Activated naive CD4-positive, alpha-beta T cell treated with anti-CD3 and anti-CD28 coated beads, Interleukin-2, amount 10 ng/mL, durations not matched to agents 7 days and 5 days (primary cell): ENCODE measurements around the gene MYF5.

Source experiments
- CTCF ChIA-PET: fragments of 350-600 bp; sonication (Branson Sonifier 250); formaldehyde crosslinking; loops from one replicate; lab custom pipeline; 2021; ENCODE audit warnings: antibody characterized with exemption; lab: Charles Lee
- DNase-seq: peaks from one replicate; pipeline ENCODE4 v3.0.0-alpha.2; 2020
- H3K27ac Mint-ChIP-seq: one replicate; pipeline ENCODE4 v1.8.0; 2021; ENCODE audit warnings: mild to moderate bottlenecking, moderate library complexity, mixed read lengths
- H3K27me3 Mint-ChIP-seq: one replicate; pipeline ENCODE4 v1.8.0; 2021; ENCODE audit warnings: mild to moderate bottlenecking, mixed read lengths
- H3K36me3 Mint-ChIP-seq: one replicate; pipeline ENCODE4 v1.8.0; 2021; ENCODE audit warnings: mixed read lengths
- H3K4me1 Mint-ChIP-seq: one replicate; pipeline ENCODE4 v1.8.0; 2021; ENCODE audit warnings: mixed read lengths
- H3K4me3 Mint-ChIP-seq: one replicate; pipeline ENCODE4 v1.8.0; 2021; ENCODE audit warnings: mild to moderate bottlenecking, moderate library complexity, mixed read lengths
- H3K9me3 Mint-ChIP-seq: one replicate; pipeline ENCODE4 v1.8.0; 2021; ENCODE audit warnings: mixed read lengths

Gene MYF5

DNA sequence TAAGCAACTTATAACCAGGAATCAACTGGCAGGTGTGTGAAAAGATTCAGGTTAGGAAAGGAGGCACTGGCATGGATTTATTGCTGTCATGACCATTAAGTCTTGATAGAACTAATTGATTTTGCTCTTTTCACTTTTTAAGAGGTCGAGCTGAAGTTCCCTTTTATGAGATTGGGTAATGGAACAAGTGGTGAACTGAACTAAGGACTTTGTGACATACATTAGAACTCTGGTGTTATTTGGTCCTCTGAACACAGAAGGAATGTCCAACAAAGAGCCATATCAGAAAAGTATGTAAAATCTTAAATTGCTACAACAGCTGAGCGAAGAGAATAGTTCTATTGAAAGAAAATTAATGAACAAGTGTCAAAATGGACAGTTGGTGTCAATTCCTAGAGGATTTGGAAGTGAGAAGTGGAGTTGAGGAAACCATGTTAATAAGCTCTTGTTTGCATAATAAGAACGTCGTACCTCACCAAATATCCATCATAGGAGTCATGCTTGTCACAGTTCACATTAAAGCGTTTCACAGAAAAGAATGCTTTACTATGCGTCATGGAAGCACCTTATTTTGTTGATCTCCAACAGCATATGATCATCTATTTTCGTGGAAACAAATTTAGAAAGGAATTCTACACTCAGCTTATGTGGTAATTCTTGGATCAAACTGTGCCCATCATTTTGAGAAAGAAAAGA, 17.7 kb upstream of the MYF5 start:
- H3K4me1 Mint-ChIP-seq: no peaks in the 10 kb centered on the region
- no peak overlapping the region for H3K4me3 Mint-ChIP-seq
- no peak overlapping the region for H3K27ac Mint-ChIP-seq
- no peak for DNase-seq
- CTCF ChIA-PET: interaction anchor here (0.6 kb wide), 1 partner anchor 1011 kb away, joined by 6 read pairs; no protein-coding TSS in a partner anchor
- no peaks in the 10 kb centered on the region for H3K36me3 Mint-ChIP-seq
- H3K9me3 Mint-ChIP-seq: no peaks in the 10 kb centered on the region
- H3K27me3 Mint-ChIP-seq: no peaks in the 10 kb centered on the region

GRCh38 chr12:80700327-80700726, 16.4 kb upstream of the MYF5 start:
- no peaks in the 10 kb centered on the region for H3K36me3 Mint-ChIP-seq
- DNase-seq: no peak
- no peaks in the 10 kb centered on the region for H3K4me1 Mint-ChIP-seq
- H3K27me3 Mint-ChIP-seq: no peaks in the 10 kb centered on the region
- CTCF ChIA-PET: no interaction called here
- no peak overlapping the region for H3K4me3 Mint-ChIP-seq
- H3K9me3 Mint-ChIP-seq: no peaks in the 10 kb centered on the region
- H3K27ac Mint-ChIP-seq: no peak overlapping the region

DNA sequence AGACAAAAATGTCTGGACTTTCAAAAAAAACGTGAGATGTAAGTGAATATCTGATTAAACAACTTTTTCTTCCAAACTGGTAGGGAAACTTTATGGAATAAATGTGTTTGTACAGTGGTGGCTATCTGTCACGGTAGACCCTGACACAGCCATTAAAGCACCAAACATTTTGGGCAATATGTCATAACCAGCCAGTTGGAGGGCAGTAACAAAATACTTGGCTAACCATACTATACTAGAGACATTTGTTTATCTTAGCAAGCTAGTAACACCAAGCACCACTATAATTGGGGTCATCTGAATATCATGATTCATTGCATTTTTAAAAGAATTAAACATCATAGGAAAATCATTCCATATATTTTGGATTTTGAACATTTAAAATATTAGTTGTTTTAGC, 15.3 kb upstream of the MYF5 start:
- Mint-ChIP-seq H3K4me3 (no peak overlapping the region), H3K27me3 (no peaks in the 10 kb centered on the region), H3K36me3 (no peaks in the 10 kb centered on the region), H3K9me3 (no peaks in the 10 kb centered on the region), H3K4me1 (no peaks in the 10 kb centered on the region), H3K27ac (no peak overlapping the region)
- DNase-seq: no peak
- CTCF ChIA-PET: no interaction called here

GRCh38 chr12:80702889-80703805, 13.6 kb upstream of the MYF5 start:
- no peaks in the 10 kb centered on the region for H3K4me1 Mint-ChIP-seq
- DNase-seq: no peak
- H3K9me3 Mint-ChIP-seq: no peaks in the 10 kb centered on the region
- CTCF ChIA-PET: no interaction called here
- H3K27me3 Mint-ChIP-seq: peaks cover 13% of the 10 kb centered on the region
- no peak overlapping the region for H3K4me3 Mint-ChIP-seq
- no peak overlapping the region for H3K27ac Mint-ChIP-seq
- H3K36me3 Mint-ChIP-seq: no peaks in the 10 kb centered on the region

- no peak overlapping the region for H3K4me3 Mint-ChIP-seq
- CTCF ChIA-PET: no interaction called here
- DNase-seq: no peak
- peaks cover 21% of the 10 kb centered on the region for H3K27me3 Mint-ChIP-seq
- H3K36me3 Mint-ChIP-seq: no peaks in the 10 kb centered on the region
- H3K9me3 Mint-ChIP-seq: no peaks in the 10 kb centered on the region
- no peak overlapping the region for H3K27ac Mint-ChIP-seq
- no peaks in the 10 kb centered on the region for H3K4me1 Mint-ChIP-seq
These were observed 12.3 kb upstream of the MYF5 start for GRCh38 chr12:80704420-80704819.

GRCh38 chr12:80707126-80707829, 9.4 kb upstream of the MYF5 start, which contains the start of gene MYF6:
Gene MYF6 (plus strand): TSS chr12:80707634. CDS start chr12:80707720, 86 bp downstream.
- Mint-ChIP-seq H3K4me1 (no peaks in the 10 kb centered on the region), H3K27me3 (peaks cover 32% of the 10 kb centered on the region), H3K4me3 (no peak within 1 kb of the TSS), H3K9me3 (no peaks in the 10 kb centered on the region), H3K36me3 (no peaks in the 10 kb centered on the region), H3K27ac (no peak within 1 kb of the TSS)
- CTCF ChIA-PET: no interaction called here
- no peak for DNase-seq

GRCh38 chr12:80707830-80708258, 8.9 kb upstream of the MYF5 start:
- Mint-ChIP-seq H3K36me3 (no peaks in the 10 kb centered on the region), H3K4me3 (no peak overlapping the region), H3K27me3 (peaks cover 32% of the 10 kb centered on the region), H3K27ac (no peak overlapping the region), H3K4me1 (no peaks in the 10 kb centered on the region), H3K9me3 (no peaks in the 10 kb centered on the region)
- DNase-seq: no peak
- CTCF ChIA-PET: no interaction called here

- CTCF ChIA-PET: no interaction called here
- Mint-ChIP-seq H3K4me1 (no peaks in the 10 kb centered on the region), H3K4me3 (no peak overlapping the region), H3K9me3 (no peaks in the 10 kb centered on the region), H3K27ac (no peak overlapping the region), H3K36me3 (no peaks in the 10 kb centered on the region), H3K27me3 (peaks cover 32% of the 10 kb centered on the region)
- no peak for DNase-seq
These were observed 8.3 kb upstream of the MYF5 start for GRCh38 chr12:80708259-80708974.

DNA sequence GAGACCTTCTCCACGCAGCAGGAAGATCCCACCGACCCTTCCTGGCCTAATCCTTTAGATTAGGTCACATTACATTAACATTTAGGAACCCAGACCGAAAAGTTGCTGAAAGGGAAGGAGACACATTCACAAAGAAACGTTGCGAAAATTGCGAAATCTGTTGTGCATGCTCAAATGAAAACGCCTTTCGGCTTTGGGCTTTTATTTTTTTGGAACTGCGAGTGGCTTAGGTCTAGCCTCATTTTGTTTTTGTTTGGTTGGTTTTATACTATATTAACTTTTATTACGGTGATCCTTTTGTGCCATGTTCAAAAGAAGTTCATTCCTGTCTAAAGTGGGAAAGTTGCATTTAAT, 7.8 kb upstream of the MYF5 start:
- CTCF ChIA-PET: no interaction called here
- Mint-ChIP-seq H3K27me3 (peaks cover 36% of the 10 kb centered on the region), H3K27ac (no peak overlapping the region), H3K36me3 (no peaks in the 10 kb centered on the region), H3K9me3 (no peaks in the 10 kb centered on the region), H3K4me3 (no peak overlapping the region), H3K4me1 (no peaks in the 10 kb centered on the region)
- no peak for DNase-seq

DNA sequence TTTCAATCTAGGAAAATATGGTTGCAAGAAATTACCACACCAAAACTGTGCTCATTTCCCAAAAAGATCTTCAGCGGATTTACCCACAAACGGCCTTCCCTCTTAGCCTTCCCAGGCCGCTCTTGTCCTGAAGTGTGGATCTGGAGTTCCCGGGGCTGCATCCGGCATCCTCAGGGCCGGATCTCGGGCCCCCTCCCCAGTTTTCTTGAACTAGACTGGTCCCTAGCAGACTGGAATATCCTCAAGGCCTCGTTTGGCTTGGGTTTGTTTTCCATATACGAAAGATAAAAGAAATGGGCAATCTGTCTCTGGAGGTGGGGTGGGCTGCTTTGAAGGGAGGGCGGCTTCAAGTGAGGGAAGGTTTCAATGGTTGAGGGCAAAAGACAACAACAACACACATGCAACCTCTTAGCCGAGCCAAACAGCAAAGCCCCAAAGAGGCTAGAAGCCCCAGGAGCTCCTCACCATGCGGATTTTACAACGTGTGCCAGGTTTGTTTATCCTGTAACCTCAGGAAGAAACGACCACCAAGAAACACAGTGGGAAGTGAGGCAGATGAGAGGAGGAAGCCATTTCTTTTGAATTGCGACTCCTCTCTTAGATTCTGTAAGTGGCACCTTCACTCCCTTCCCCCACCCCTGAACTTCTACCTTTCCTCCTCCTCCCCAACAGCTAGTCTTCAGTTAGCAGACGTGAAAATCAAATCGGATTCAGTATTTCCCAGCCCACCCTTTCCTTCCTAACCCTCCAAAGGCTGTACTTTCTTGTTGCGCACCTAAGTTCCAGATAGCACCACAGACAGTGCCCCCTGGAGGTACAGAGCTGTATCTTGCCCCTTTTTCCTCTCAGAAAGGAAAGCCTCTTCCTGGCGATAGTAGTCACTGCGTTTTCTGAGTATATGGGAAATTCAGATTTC, 6.6 kb upstream of the MYF5 start:
- no peak overlapping the region for H3K4me3 Mint-ChIP-seq
- no peaks in the 10 kb centered on the region for H3K9me3 Mint-ChIP-seq
- no peak overlapping the region for H3K27ac Mint-ChIP-seq
- CTCF ChIA-PET: no interaction called here
- no peaks in the 10 kb centered on the region for H3K36me3 Mint-ChIP-seq
- DNase-seq: no peak
- peaks cover 45% of the 10 kb centered on the region for H3K27me3 Mint-ChIP-seq
- H3K4me1 Mint-ChIP-seq: no peaks in the 10 kb centered on the region

GRCh38 chr12:80710727-80711449, 5.8 kb upstream of the MYF5 start:
- DNase-seq: no peak
- CTCF ChIA-PET: no interaction called here
- no peak overlapping the region for H3K4me3 Mint-ChIP-seq
- H3K27me3 Mint-ChIP-seq: peaks cover 50% of the 10 kb centered on the region
- no peak overlapping the region for H3K27ac Mint-ChIP-seq
- H3K36me3 Mint-ChIP-seq: no peaks in the 10 kb centered on the region
- no peaks in the 10 kb centered on the region for H3K4me1 Mint-ChIP-seq
- no peaks in the 10 kb centered on the region for H3K9me3 Mint-ChIP-seq

- Mint-ChIP-seq H3K27me3 (peaks cover 60% of the 10 kb centered on the region), H3K4me1 (no peaks in the 10 kb centered on the region), H3K4me3 (no peak overlapping the region), H3K27ac (no peak overlapping the region), H3K9me3 (no peaks in the 10 kb centered on the region), H3K36me3 (no peaks in the 10 kb centered on the region)
- CTCF ChIA-PET: interaction anchor here (0.6 kb wide), 1 partner anchor 130 kb away, joined by 3 read pairs; no protein-coding TSS in a partner anchor
- DNase-seq: no peak
These were observed 4.8 kb upstream of the MYF5 start for GRCh38 chr12:80711866-80712265.

DNA sequence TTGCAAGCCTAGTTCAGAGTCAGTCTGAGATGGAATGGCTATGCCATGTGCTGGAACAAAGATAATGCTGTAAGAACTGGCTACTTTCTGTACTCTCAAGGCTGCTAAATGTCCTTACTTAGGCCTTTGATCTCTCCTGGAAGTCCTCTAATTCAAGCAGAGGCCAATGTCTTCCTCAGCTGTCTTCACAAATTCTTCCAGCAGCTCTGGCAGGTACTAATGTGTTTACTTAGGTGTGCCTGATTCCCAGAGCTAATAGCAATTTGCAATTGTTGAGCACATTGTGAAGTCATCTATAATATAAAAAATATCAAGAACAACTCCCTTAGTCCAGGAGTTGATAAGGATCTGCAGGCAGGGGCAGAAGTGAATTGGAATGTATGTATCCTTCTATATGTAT, 3.8 kb upstream of the MYF5 start:
- Mint-ChIP-seq H3K27me3 (peaks cover 55% of the 10 kb centered on the region), H3K4me3 (no peak overlapping the region), H3K9me3 (no peaks in the 10 kb centered on the region), H3K4me1 (no peaks in the 10 kb centered on the region), H3K27ac (no peak overlapping the region), H3K36me3 (no peaks in the 10 kb centered on the region)
- DNase-seq: no peak
- CTCF ChIA-PET: no interaction called here
